ENCODE results near the gene FCER2.
"Not testable (repeated sequence)": the region's sequence is repeated elsewhere in the genome, so short reads cannot be mapped to it uniquely, and the experiment has no call there.

Gene FCER2, protein sequence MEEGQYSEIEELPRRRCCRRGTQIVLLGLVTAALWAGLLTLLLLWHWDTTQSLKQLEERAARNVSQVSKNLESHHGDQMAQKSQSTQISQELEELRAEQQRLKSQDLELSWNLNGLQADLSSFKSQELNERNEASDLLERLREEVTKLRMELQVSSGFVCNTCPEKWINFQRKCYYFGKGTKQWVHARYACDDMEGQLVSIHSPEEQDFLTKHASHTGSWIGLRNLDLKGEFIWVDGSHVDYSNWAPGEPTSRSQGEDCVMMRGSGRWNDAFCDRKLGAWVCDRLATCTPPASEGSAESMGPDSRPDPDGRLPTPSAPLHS

DNA sequence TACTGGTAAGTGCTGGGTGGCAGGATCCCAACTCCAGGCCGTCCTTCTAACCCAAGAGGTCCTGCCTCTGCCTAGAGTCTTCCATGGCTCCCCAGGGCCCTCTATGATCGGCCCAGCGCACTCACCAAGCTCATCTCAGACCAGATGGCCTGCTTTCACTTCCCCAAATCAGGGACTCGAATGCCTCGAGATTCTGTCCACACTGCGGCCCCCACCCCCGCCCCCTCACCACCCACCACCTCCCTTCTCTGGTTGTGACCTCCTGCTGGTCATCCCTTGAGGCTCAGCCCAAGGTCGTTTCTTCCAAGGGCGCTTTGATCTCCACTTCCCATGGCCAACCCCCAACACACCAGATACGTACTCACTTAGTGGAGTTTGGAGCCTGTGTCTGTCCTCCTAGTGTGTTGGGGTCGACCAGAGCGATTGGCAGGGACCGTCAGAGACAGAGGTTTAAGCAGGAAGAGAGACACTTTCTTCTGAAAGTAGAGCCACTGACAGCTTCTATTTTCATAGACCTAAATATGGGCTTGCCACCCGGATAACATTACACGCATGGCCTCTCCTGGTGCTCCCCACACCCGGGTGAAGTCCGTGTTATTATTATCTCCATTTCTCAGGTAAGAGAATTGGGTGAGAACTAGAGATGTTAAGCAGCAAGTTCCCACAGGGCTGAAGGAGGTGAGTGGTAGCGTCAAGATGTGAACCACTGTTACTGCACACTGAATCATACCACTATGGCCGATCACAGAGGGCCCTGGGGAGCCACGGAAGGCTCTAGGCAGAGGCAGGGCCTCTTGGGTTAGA lies at the start of gene FCER2:
TSS of gene FCER2 (minus strand) at position 478 of the 804 bp plus-strand sequence. CDS start 2,371 bp downstream, outside the sequence.
- TF ChIP-seq, protein P1, sequence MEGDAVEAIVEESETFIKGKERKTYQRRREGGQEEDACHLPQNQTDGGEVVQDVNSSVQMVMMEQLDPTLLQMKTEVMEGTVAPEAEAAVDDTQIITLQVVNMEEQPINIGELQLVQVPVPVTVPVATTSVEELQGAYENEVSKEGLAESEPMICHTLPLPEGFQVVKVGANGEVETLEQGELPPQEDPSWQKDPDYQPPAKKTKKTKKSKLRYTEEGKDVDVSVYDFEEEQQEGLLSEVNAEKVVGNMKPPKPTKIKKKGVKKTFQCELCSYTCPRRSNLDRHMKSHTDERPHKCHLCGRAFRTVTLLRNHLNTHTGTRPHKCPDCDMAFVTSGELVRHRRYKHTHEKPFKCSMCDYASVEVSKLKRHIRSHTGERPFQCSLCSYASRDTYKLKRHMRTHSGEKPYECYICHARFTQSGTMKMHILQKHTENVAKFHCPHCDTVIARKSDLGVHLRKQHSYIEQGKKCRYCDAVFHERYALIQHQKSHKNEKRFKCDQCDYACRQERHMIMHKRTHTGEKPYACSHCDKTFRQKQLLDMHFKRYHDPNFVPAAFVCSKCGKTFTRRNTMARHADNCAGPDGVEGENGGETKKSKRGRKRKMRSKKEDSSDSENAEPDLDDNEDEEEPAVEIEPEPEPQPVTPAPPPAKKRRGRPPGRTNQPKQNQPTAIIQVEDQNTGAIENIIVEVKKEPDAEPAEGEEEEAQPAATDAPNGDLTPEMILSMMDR (IDR thresholded peaks at IDR 0.05; ENCODE audit: unreplicated experiment in 3 of 3), result no peak
- Mint-ChIP-seq H3K4me1 (no peaks in the 10 kb centered on the region), H3K27me3 (ENCODE audit: low read depth) (peaks cover 35% of the 10 kb centered on the region), H3K36me3 (ENCODE audit: low read depth) (no peaks in the 10 kb centered on the region), H3K4me3 (no peak within 1 kb of the TSS), H3K27ac (no peak within 1 kb of the TSS), H3K9me3 (no peaks in the 10 kb centered on the region)

DNA sequence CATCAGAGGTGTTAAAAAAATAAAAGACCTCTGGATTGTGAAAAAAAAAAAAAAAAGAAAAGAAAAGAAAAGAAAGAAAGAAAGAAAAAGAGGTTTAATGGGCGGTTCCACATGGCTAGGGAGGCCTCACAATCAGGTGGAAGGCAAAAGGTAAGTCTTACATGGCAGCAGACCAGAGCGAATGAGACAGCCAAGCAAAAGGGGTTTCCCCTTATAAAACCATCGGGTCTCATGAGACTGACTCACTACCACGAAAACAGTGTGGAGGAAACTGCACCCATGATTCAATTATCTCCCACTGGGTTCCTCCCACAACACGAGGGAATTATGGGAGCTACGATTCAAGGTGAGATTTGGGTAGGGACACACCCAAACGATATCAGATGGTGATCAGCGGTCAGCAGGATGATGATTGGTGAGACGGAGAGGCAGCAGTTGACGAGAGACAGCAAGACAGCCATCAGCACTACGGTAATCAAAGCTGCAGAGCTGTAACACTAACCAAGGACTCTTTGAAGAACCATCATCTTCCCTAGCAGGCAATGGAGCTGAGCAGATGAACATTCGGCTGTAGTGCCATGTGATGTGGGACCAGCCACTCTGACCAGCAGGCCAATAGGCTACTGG lies 49.3 kb upstream of the FCER2 start:
- peaks cover 6% of the 10 kb centered on the region for H3K4me1 Mint-ChIP-seq
- peaks cover 19% of the 10 kb centered on the region for H3K27me3 Mint-ChIP-seq (ENCODE audit: low read depth)
- TF ChIP-seq, protein P1 (IDR thresholded peaks at IDR 0.05; ENCODE audit: unreplicated experiment in 3 of 3), result no peak
- peaks cover 24% of the 10 kb centered on the region for H3K9me3 Mint-ChIP-seq
- H3K36me3 Mint-ChIP-seq (ENCODE audit: low read depth), result no peaks in the 10 kb centered on the region
- no peak overlapping the region for H3K27ac Mint-ChIP-seq
- no peak overlapping the region for H3K4me3 Mint-ChIP-seq

DNA sequence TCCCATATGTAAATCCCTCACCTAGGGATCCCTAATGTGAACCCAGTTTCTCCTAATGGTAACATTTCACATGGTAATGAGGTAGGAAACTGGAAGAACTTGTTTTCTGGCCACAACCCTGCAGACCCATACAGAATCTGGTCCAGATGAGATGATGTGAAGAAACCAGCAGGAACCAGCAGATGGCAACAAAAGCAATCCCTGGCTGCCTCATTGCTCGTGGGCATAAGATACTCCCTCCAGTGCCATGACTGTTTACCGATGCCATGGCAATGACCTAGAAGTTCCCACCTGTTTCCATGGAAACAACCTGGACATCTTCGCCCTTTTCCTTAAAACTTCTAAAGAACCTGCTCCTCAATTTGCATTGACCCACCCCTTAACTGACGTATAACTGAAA lies 46.8 kb upstream of the FCER2 start:
- H3K36me3 Mint-ChIP-seq (ENCODE audit: low read depth), result no peaks in the 10 kb centered on the region
- H3K4me1 Mint-ChIP-seq, result peaks cover 6% of the 10 kb centered on the region
- no peak overlapping the region for H3K27ac Mint-ChIP-seq
- H3K9me3 Mint-ChIP-seq, result peaks cover 10% of the 10 kb centered on the region
- no peak overlapping the region for H3K4me3 Mint-ChIP-seq
- H3K27me3 Mint-ChIP-seq (ENCODE audit: low read depth), result peaks cover 31% of the 10 kb centered on the region
- TF ChIP-seq, protein P1 (IDR thresholded peaks at IDR 0.05; ENCODE audit: unreplicated experiment in 3 of 3), result no peak

DNA sequence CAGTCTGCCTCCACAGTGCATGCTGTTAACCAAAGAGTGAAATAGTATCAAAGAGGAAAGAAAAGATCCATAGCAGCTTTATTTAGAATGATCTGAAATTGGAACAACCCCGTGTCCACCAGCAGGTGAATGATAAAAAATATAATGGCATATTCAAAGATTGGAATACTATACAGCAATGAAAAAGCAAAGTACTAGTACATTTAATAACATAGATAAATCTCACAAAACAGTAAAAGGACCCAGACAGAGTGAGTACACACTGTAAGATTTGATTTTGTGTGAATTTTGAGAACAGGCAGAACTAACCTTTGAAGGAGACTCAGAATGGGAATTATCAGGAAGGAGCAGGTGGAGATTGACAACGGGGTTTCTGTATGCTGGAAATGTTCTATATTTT lies 46.2 kb upstream of the FCER2 start:
- Mint-ChIP-seq H3K4me1 (peaks cover 6% of the 10 kb centered on the region), H3K4me3 (no peak overlapping the region), H3K9me3 (peaks cover 6% of the 10 kb centered on the region), H3K27ac (no peak overlapping the region), H3K27me3 (ENCODE audit: low read depth) (peaks cover 32% of the 10 kb centered on the region), H3K36me3 (ENCODE audit: low read depth) (no peaks in the 10 kb centered on the region)
- TF ChIP-seq, protein P1 (IDR thresholded peaks at IDR 0.05; ENCODE audit: unreplicated experiment in 3 of 3), result no peak

DNA sequence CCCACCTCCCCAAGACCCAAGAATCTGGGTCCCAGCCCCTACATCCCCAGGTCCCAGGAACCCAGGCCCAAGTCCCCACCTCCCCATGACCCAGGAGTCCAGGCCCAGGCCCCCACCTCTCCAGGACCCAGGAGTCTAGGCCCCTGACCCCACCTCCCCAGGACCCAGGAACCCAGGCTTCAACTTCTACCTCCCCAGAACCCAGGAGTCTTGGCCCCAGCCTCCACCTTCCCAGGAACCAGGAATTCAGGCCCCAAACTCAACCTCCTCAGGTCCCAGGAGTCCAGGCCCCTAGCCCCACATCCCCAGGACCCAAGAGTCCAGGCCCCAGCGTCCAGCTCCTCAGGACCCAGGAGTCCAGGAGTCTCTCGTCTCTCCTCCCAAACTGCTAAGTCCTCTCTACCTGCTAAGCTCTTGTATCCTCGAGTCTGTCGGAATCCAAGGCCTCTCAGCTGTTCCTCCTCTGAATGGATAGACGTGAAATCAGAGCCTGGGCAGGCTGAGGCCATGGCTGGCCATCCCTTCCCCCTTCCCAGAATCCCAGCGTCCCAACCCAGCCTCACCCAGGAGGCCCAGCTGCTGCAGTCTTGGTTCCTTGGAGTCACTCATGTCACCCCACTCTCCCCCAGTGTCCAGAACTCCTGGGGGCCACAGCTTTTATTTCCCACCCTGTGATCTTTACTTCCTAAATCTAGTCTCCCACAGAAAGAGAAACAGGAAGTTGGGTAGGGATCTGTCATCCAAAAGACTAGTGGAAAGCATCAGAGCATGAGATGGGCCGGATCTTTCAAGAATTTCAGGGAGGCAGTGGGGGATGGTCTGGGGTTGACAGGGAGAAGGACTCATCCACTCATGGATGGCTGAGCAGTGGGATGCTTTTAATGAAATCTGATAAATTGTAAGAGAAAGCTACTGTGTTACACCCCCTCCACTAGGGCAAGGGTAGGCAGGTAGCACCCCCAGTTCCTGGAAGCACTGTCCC lies 45.3 kb upstream of the FCER2 start, which contains the start of gene CD209:
TSS of gene CD209 (minus strand) at position 632 of the 982 bp plus-strand sequence. CDS start at position 609, 23 bp downstream.
- H3K4me1 Mint-ChIP-seq, result peaks cover 6% of the 10 kb centered on the region
- H3K27me3 Mint-ChIP-seq (ENCODE audit: low read depth), result peaks cover 32% of the 10 kb centered on the region
- peaks cover 5% of the 10 kb centered on the region for H3K9me3 Mint-ChIP-seq
- H3K27ac Mint-ChIP-seq, result peak within 1 kb of the TSS in 1 of 3 experiments; percentile 47
- no peaks in the 10 kb centered on the region for H3K36me3 Mint-ChIP-seq (ENCODE audit: low read depth)
- no peak within 1 kb of the TSS for H3K4me3 Mint-ChIP-seq
- TF ChIP-seq, protein P1 (IDR thresholded peaks at IDR 0.05; ENCODE audit: unreplicated experiment in 3 of 3), result no peak

DNA sequence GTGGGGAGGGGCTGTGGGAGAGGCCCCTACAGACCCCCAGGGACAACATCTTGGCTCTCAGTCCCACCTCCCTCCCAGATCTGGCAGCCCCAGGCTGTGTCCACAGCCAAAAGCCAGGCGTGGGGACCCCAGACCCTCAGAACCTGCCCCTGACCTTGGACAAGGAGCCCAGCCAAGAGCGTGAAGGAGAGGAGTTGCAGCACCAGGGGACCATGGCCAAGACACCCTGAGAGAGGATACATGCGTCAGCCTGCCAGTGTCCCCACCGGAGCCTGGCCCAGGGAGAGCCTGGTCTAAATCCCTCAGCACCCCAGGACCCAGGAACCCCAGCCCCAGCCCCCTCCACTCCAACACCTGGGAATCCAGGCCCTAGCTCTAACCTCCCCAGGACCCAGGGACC lies 44.4 kb upstream of the FCER2 start:
- not testable (repeated sequence) for H3K27ac Mint-ChIP-seq; H3K4me3 Mint-ChIP-seq; H3K9me3 Mint-ChIP-seq; H3K36me3 Mint-ChIP-seq (ENCODE audit: low read depth); H3K4me1 Mint-ChIP-seq
- peaks cover 39% of the 10 kb centered on the region for H3K27me3 Mint-ChIP-seq (ENCODE audit: low read depth)
